Tibial artery (tissue), 4 donors: Measurements from ENCODE around the gene GRK4.

Experiments
- DNase-seq, 2 donors: peaks; one replicate each; pipeline ENCODE4 v3.0.0-alpha.2; 2019
- H3K27ac ChIP-seq, 2 donors: fragments of 200-600 bp; sonication (generic) in 1 of 2; 1 replicate in 1 of 2; 2 replicates in 1 of 2; pipeline ENCODE4 v1.5.1; 2018 to 2019; ENCODE audit warnings: mild to moderate bottlenecking in 1 of 2
- H3K27me3 ChIP-seq, 2 donors: fragments of 200-600 bp; sonication (generic) in 1 of 2; one replicate each; pipeline versions ENCODE4 v1.5.1 to v1.6.0; 2016 to 2019
- H3K36me3 ChIP-seq, 3 donors: fragments of 200-600 bp; sonication (generic) in 2 of 3; one replicate each; pipeline ENCODE4 v1.5.1; 2016 to 2019; ENCODE audit warnings: mild to moderate bottlenecking in 2 of 3
- H3K4me1 ChIP-seq, 4 donors: fragments of 200-600 bp; sonication (generic) in 2 of 4; 1 replicate in 3 of 4; 2 replicates in 1 of 4; pipeline ENCODE4 v1.5.1; 2016 to 2019
- H3K4me3 ChIP-seq, 2 donors: fragments of 200-600 bp; sonication (generic) in 1 of 2; 1 replicate in 1 of 2; 2 replicates in 1 of 2; pipeline ENCODE4 v1.5.1; 2018 to 2019; ENCODE audit warnings: mild to moderate bottlenecking in 2 of 2
- H3K9me3 ChIP-seq, 3 donors: fragments of 200-600 bp; sonication (generic) in 1 of 3; one replicate each; pipeline ENCODE4 v1.5.1; 2016 to 2019
- intact Hi-C: fragments of 100-400 bp; cut with DNase I; formaldehyde crosslinking; loops from one replicate; pipeline ENCODE4 v1.15.0; 2023; ENCODE audit warnings: low total_unique reads
- TF ChIP-seq, protein P1 (sequence below), 2 experiments: fragments of 200-600 bp in 1 of 2; fragments of 450-650 bp in 1 of 2; IDR thresholded peaks; one replicate each; pipeline ENCODE4 v1.5.1; 2017 to 2019; ENCODE audit warnings: antibody characterized with exemption in 2 of 2, mild to moderate bottlenecking in 1 of 2, moderate library complexity in 1 of 2

The GRK4 gene

GRCh38 chr4:3037957-3038461, 74.6 kb downstream of the GRK4 start:
- H3K4me1 ChIP-seq: peaks cover 0 to 33% (median 19%) of the 10 kb centered on the region in 4 donors
- peaks cover 0 to 3% of the 10 kb centered on the region in 2 donors for H3K27me3 ChIP-seq
- intact Hi-C loops: loop anchor here (5.0 kb wide), 1 partner anchor 276 kb away; no protein-coding TSS in a partner anchor
- TF ChIP-seq, protein P1, sequence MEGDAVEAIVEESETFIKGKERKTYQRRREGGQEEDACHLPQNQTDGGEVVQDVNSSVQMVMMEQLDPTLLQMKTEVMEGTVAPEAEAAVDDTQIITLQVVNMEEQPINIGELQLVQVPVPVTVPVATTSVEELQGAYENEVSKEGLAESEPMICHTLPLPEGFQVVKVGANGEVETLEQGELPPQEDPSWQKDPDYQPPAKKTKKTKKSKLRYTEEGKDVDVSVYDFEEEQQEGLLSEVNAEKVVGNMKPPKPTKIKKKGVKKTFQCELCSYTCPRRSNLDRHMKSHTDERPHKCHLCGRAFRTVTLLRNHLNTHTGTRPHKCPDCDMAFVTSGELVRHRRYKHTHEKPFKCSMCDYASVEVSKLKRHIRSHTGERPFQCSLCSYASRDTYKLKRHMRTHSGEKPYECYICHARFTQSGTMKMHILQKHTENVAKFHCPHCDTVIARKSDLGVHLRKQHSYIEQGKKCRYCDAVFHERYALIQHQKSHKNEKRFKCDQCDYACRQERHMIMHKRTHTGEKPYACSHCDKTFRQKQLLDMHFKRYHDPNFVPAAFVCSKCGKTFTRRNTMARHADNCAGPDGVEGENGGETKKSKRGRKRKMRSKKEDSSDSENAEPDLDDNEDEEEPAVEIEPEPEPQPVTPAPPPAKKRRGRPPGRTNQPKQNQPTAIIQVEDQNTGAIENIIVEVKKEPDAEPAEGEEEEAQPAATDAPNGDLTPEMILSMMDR (IDR thresholded peaks at IDR 0.05): no peak
- H3K4me3 ChIP-seq: peak overlapping the region; percentile 2 to 32
- no peaks in the 10 kb centered on the region for H3K9me3 ChIP-seq
- no peak overlapping the region for H3K27ac ChIP-seq
- no peaks in the 10 kb centered on the region for H3K36me3 ChIP-seq
- DNase-seq: peak; percentile 50 to 59

DNA sequence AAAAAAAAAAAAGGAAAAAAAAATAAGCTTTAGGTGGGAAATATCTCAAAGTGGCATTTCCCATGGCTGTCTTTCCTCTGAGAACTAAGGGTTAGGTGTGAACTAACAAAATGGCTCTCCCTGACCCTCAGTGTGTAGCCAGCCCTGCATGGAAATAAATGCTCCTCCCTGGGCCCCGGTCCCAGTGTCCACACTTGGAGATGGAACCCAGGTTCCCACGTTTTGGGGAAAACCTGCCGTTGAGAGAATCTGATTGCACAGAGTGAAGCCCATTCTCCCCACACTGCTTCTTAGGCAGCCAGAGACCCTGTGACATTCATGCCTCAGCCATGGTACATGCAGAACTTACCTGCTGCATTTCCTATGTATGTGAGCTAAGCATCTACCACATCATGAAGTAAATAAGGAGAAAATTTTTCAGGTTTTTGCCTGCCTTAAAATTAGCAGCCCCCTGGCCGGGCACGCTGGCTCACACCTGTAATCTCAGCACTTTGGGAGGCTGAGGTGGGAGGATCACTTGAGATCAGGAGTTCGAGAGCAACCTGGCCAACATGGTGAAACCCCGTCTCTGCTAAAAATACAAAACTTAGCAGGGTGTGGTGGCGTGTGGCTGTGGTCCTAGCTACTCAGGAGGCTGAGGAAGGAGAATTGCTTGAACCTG, 76.5 kb downstream of the GRK4 start:
- H3K36me3 ChIP-seq: no peaks in the 10 kb centered on the region
- intact Hi-C loops: loop anchor here (5.0 kb wide), 1 partner anchor 278 kb away; no protein-coding TSS in a partner anchor
- H3K9me3 ChIP-seq: no peaks in the 10 kb centered on the region
- DNase-seq: no peak
- peaks cover 0 to 4% of the 10 kb centered on the region in 2 donors for H3K27me3 ChIP-seq
- peaks cover 0 to 33% (median 19%) of the 10 kb centered on the region in 4 donors for H3K4me1 ChIP-seq
- no peak overlapping the region for H3K27ac ChIP-seq
- TF ChIP-seq, protein P1 (IDR thresholded peaks at IDR 0.05): no peak
- H3K4me3 ChIP-seq: no peak overlapping the region

DNA sequence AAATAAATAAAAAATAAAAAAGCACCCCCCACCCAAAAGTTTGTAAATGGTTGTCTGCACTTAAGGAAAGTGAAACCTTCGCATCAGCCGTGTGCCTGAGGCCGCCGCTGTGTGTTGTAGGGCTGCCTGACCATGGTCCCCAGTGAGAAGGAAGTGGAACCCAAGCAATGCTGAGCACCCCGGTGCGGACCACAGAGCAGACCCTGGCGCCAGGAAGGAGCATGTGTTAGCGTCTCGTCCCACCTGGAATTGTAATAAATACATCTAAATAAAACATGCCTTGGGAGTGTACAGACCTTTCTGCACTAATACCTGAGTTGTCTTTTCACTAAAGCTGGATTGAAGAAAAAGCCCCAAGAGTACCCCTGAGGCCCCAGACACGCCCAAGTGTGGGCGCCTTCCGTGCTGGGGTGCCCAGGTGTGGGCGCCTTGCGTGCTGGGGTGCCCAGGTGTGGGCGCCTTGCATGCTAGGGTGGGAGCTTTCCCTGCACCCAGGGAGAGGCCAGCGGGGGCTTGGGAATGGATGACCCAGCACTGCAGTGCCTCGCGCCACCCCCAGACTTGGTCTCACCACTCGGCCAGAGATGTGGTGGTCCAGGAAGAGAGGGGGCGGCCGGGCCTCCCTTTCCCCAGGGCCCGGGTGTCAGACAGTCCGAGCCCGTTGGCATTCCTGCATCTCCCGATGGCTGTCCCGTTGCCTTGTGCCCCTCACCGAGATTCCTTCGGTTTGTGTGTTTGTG, 77.3 kb downstream of the GRK4 start:
- H3K4me3 ChIP-seq: peak overlapping the region; percentile 49 to 52
- H3K9me3 ChIP-seq: no peaks in the 10 kb centered on the region
- H3K36me3 ChIP-seq: no peaks in the 10 kb centered on the region
- no peak overlapping the region for H3K27ac ChIP-seq
- no peak for DNase-seq
- H3K27me3 ChIP-seq: peaks cover 0 to 7% of the 10 kb centered on the region in 2 donors
- TF ChIP-seq, protein P1 (IDR thresholded peaks at IDR 0.05): no peak
- intact Hi-C loops: no loop called here
- peaks cover 0 to 33% (median 19%) of the 10 kb centered on the region in 4 donors for H3K4me1 ChIP-seq

GRCh38 chr4:3041192-3042142, 78.1 kb downstream of the GRK4 start:
- peaks cover 0 to 7% of the 10 kb centered on the region in 2 donors for H3K27me3 ChIP-seq
- H3K4me3 ChIP-seq: peak overlapping the region; percentile 49 to 52
- TF ChIP-seq, protein P1 (IDR thresholded peaks at IDR 0.05): no peak
- H3K4me1 ChIP-seq: peaks cover 0 to 33% (median 19%) of the 10 kb centered on the region in 4 donors
- H3K9me3 ChIP-seq: no peaks in the 10 kb centered on the region
- intact Hi-C loops: no loop called here
- DNase-seq: peak; percentile 67 to 79
- H3K27ac ChIP-seq: peak overlapping the region; percentile 13 to 64
- H3K36me3 ChIP-seq: no peaks in the 10 kb centered on the region

GRCh38 chr4:3042226-3042625, 78.9 kb downstream of the GRK4 start:
- H3K9me3 ChIP-seq: no peaks in the 10 kb centered on the region
- DNase-seq: no peak
- intact Hi-C loops: no loop called here

More at GRCh38 chr4:3042226-3042625, 78.9 kb downstream of the GRK4 start:
- Histone ChIP-seq H3K27ac (peak overlapping the region; percentile 13 to 64), H3K4me1 (peaks cover 0 to 29% (median 18%) of the 10 kb centered on the region in 4 donors), H3K4me3 (peak overlapping the region; percentile 49 to 52), H3K27me3 (peaks cover 0 to 7% of the 10 kb centered on the region in 2 donors), H3K36me3 (no peaks in the 10 kb centered on the region)
- TF ChIP-seq, protein P1 (IDR thresholded peaks at IDR 0.05): no peak
